HL-60 (cell line): ENCODE measurements around the gene SLC25A44.

ENCODE experiments used
- GABPA ChIP-seq: IDR thresholded peaks from 2 replicates; pipeline ENCODE4 v1.6.1; 2012; ENCODE audit warnings: low read depth
- POLR2AphosphoS5 ChIP-seq: IDR thresholded peaks from 2 replicates; pipeline ENCODE4 v1.6.1; 2012; ENCODE audit warnings: low read depth
- SPI1 ChIP-seq: IDR thresholded peaks from 2 replicates; pipeline ENCODE4 v1.6.1; 2012; ENCODE audit warnings: low read depth, mild to moderate bottlenecking, borderline replicate concordance
- TF ChIP-seq, protein P1 (sequence below): IDR thresholded peaks from one replicate; pipeline ENCODE4 v1.5.1; 2011; ENCODE audit warnings: low read length, control low read depth, inconsistent platforms; ENCODE audit not compliant: insufficient read depth
- TF ChIP-seq, protein P2 (sequence below): IDR thresholded peaks from 2 replicates; pipeline ENCODE4 v1.6.1; 2012; ENCODE audit warnings: low read depth; ENCODE audit not compliant: insufficient replicate concordance

- TF ChIP-seq, protein P1, sequence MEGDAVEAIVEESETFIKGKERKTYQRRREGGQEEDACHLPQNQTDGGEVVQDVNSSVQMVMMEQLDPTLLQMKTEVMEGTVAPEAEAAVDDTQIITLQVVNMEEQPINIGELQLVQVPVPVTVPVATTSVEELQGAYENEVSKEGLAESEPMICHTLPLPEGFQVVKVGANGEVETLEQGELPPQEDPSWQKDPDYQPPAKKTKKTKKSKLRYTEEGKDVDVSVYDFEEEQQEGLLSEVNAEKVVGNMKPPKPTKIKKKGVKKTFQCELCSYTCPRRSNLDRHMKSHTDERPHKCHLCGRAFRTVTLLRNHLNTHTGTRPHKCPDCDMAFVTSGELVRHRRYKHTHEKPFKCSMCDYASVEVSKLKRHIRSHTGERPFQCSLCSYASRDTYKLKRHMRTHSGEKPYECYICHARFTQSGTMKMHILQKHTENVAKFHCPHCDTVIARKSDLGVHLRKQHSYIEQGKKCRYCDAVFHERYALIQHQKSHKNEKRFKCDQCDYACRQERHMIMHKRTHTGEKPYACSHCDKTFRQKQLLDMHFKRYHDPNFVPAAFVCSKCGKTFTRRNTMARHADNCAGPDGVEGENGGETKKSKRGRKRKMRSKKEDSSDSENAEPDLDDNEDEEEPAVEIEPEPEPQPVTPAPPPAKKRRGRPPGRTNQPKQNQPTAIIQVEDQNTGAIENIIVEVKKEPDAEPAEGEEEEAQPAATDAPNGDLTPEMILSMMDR = no peak
- no peak for TF ChIP-seq SPI1
- TF ChIP-seq, protein P2, sequence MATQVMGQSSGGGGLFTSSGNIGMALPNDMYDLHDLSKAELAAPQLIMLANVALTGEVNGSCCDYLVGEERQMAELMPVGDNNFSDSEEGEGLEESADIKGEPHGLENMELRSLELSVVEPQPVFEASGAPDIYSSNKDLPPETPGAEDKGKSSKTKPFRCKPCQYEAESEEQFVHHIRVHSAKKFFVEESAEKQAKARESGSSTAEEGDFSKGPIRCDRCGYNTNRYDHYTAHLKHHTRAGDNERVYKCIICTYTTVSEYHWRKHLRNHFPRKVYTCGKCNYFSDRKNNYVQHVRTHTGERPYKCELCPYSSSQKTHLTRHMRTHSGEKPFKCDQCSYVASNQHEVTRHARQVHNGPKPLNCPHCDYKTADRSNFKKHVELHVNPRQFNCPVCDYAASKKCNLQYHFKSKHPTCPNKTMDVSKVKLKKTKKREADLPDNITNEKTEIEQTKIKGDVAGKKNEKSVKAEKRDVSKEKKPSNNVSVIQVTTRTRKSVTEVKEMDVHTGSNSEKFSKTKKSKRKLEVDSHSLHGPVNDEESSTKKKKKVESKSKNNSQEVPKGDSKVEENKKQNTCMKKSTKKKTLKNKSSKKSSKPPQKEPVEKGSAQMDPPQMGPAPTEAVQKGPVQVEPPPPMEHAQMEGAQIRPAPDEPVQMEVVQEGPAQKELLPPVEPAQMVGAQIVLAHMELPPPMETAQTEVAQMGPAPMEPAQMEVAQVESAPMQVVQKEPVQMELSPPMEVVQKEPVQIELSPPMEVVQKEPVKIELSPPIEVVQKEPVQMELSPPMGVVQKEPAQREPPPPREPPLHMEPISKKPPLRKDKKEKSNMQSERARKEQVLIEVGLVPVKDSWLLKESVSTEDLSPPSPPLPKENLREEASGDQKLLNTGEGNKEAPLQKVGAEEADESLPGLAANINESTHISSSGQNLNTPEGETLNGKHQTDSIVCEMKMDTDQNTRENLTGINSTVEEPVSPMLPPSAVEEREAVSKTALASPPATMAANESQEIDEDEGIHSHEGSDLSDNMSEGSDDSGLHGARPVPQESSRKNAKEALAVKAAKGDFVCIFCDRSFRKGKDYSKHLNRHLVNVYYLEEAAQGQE = no peak
- TF ChIP-seq POLR2AphosphoS5 = no peak
- no peak for TF ChIP-seq GABPA
Measured at GRCh38 chr1:156246241-156246780, 52.4 kb downstream of the SLC25A44 start.
